Breast epithelium (tissue), 3 donors: ENCODE results near the gene GLT8D2.

Experiments
- POLR2A ChIP-seq: fragments of 450-650 bp; IDR thresholded peaks from one replicate; pipeline ENCODE4 v1.6.1; 2016; ENCODE audit warnings: antibody characterized with exemption, mild to moderate bottlenecking, moderate library complexity
- POLR2AphosphoS5 ChIP-seq, 3 donors: sonication (generic); formaldehyde crosslinking; IDR thresholded peaks; one replicate each; pipeline ENCODE4 v1.6.1; 2017; ENCODE audit warnings: antibody characterized with exemption in 3 of 3
- TF ChIP-seq, protein P1 (sequence below), 3 donors: fragments of 450-650 bp; IDR thresholded peaks; one replicate each; pipeline ENCODE4 v1.5.1; 2016 to 2017; ENCODE audit warnings: antibody characterized with exemption in 3 of 3, mild to moderate bottlenecking in 3 of 3, moderate library complexity in 3 of 3

DNA sequence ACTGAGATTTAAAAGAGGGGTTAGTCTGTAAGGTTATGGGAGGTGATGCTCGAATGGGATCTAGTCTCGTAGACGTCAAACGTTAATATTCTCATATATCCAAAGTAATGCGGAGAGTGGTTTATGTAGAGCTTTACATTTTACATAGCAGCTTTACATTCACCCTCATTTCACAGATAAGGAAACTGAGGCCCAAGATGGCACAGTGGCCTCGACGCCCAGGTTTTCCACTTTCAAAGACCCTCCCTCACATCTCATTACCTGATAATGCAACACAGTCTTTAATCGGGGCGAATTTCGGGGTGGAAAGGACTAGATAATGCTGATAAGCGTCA, 84.8 kb downstream of the GLT8D2 start:
- TF ChIP-seq POLR2A (no peak), POLR2AphosphoS5 (IDR thresholded peaks at IDR 0.05) (no peak)
- TF ChIP-seq, protein P1, sequence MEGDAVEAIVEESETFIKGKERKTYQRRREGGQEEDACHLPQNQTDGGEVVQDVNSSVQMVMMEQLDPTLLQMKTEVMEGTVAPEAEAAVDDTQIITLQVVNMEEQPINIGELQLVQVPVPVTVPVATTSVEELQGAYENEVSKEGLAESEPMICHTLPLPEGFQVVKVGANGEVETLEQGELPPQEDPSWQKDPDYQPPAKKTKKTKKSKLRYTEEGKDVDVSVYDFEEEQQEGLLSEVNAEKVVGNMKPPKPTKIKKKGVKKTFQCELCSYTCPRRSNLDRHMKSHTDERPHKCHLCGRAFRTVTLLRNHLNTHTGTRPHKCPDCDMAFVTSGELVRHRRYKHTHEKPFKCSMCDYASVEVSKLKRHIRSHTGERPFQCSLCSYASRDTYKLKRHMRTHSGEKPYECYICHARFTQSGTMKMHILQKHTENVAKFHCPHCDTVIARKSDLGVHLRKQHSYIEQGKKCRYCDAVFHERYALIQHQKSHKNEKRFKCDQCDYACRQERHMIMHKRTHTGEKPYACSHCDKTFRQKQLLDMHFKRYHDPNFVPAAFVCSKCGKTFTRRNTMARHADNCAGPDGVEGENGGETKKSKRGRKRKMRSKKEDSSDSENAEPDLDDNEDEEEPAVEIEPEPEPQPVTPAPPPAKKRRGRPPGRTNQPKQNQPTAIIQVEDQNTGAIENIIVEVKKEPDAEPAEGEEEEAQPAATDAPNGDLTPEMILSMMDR (IDR thresholded peaks at IDR 0.05): no peak
